H1 (cell line): ENCODE results near the gene KIAA1614. TPM values are rescaled to one million over a fixed set of nuclear protein-coding genes. Genes with fewer than 3 reads are reported as not detected.

Experiments used
- CTCF ChIA-PET: fragments of 300-600 bp; sonication (Branson Sonifier 250); formaldehyde crosslinking; loops from one replicate; lab custom pipeline; 2021; ENCODE audit not compliant: partially characterized antibody; lab: Charles Lee
- POLR2A ChIA-PET: fragments of 300-600 bp; sonication (Branson Sonifier 250); formaldehyde crosslinking; loops from one replicate; lab custom pipeline; 2021; ENCODE audit warnings: inconsistent platforms; ENCODE audit not compliant: partially characterized antibody; lab: Charles Lee
- DNase-seq, 2 experiments: peaks; one replicate each; pipeline versions ENCODE4 v3.0.0 to v3.0.0-alpha.2; 2010 to 2022; ENCODE audit warnings: low spot score in 2 of 2, low read depth in 1 of 2, mixed read lengths in 1 of 2
- FAIRE-seq: peaks from 2 replicates; lab custom pipeline; 2011; peaks lifted over from hg19 to GRCh38; lab: Jason Lieb, UNC
- H2AFZ ChIP-seq: 2 replicates; pipeline ENCODE4 v1.8.1; 2012; ENCODE audit warnings: low read length, inconsistent platforms
- H2AK5ac ChIP-seq: 2 replicates; pipeline ENCODE4 v1.6.1; 2013; ENCODE audit warnings: low read depth, low read length
- H2BK120ac ChIP-seq: replicated peaks from 2 replicates; pipeline ENCODE3; 2013; ENCODE audit warnings: low read depth, low read length, inconsistent platforms
- H2BK12ac ChIP-seq: 2 replicates; pipeline ENCODE4 v1.6.1; 2013; ENCODE audit warnings: low read depth, low read length
- H2BK15ac ChIP-seq: 2 replicates; pipeline ENCODE4 v1.6.1; 2013; ENCODE audit warnings: low read length
- H2BK20ac ChIP-seq: 2 replicates; pipeline ENCODE4 v1.6.1; 2013; ENCODE audit warnings: low read length
- H2BK5ac ChIP-seq: 2 replicates; pipeline ENCODE4 v1.6.1; 2013; ENCODE audit warnings: low read depth, low read length
- H3K14ac ChIP-seq: 2 replicates; pipeline ENCODE4 v1.6.1; 2013; ENCODE audit warnings: inconsistent platforms; ENCODE audit not compliant: insufficient read length
- H3K18ac ChIP-seq: 2 replicates; pipeline ENCODE4 v1.6.1; 2013; ENCODE audit warnings: low read length; ENCODE audit errors: extremely low read depth
- H3K23ac ChIP-seq: 2 replicates; pipeline ENCODE4 v1.6.1; 2013; ENCODE audit warnings: inconsistent platforms; ENCODE audit not compliant: insufficient read length
- H3K23me2 ChIP-seq: 2 replicates; pipeline ENCODE4 v1.6.1; 2013; ENCODE audit warnings: low read depth, low read length
- H3K27ac ChIP-seq: 2 replicates; pipeline ENCODE4 v1.6.1; 2011; ENCODE audit warnings: low read depth, low read length, inconsistent platforms
- H3K27me3 ChIP-seq, 4 experiments: replicated peaks in 1 of 4; 1 replicate in 1 of 4; 2 replicates in 3 of 4; pipeline versions ENCODE4 v1.6.1 to v1.8.1; 2011 to 2013; ENCODE audit warnings: low read length in 3 of 4, mild to moderate bottlenecking in 3 of 4, inconsistent platforms in 2 of 4, mixed read lengths in 2 of 4, moderate library complexity in 1 of 4; ENCODE audit not compliant: control insufficient read depth in 3 of 4, insufficient read depth in 3 of 4; ENCODE audit errors: extremely low read depth in 1 of 4
- H3K36me3 ChIP-seq, 4 experiments: 2 replicates each; pipeline versions ENCODE4 v1.6.1 to v1.8.1; 2011 to 2013; ENCODE audit warnings: mild to moderate bottlenecking in 4 of 4, low read length in 3 of 4, moderate library complexity in 2 of 4, control low read depth in 1 of 4, inconsistent platforms in 1 of 4; ENCODE audit not compliant: insufficient read depth in 4 of 4, control insufficient read depth in 2 of 4
- H3K4ac ChIP-seq: replicated peaks from 2 replicates; pipeline ENCODE3; 2013; ENCODE audit warnings: low read length, low read depth, mixed read lengths, inconsistent platforms; ENCODE audit not compliant: insufficient read length
- H3K4me1 ChIP-seq, 4 experiments: replicated peaks in 1 of 4; 1 replicate in 1 of 4; 2 replicates in 3 of 4; pipeline versions ENCODE4 v1.6.1 to v1.8.1; 2011 to 2013; ENCODE audit warnings: low read length in 3 of 4, inconsistent platforms in 2 of 4, mixed read lengths in 1 of 4; ENCODE audit not compliant: insufficient read depth in 4 of 4, control insufficient read depth in 3 of 4
- H3K4me2 ChIP-seq, 2 experiments: 2 replicates each; pipeline versions ENCODE4 v1.6.1 to v1.8.1; 2011 to 2013; ENCODE audit warnings: low read depth in 2 of 2, low read length in 2 of 2, control low read depth in 1 of 2, inconsistent platforms in 1 of 2, mild to moderate bottlenecking in 1 of 2; ENCODE audit not compliant: insufficient read depth in 1 of 2
- H3K4me3 ChIP-seq, 4 experiments: fragments of 200-600, 300-600 bp in 1 of 4; sonication (generic), shearing (Covaris generic), sonication (Bioruptor Twin) in 1 of 4; 2 replicates each; pipeline versions ENCODE4 v1.5.1 to v1.8.1; 2011 to 2016; ENCODE audit warnings: low read length in 4 of 4, low read depth in 3 of 4, control low read depth in 2 of 4, inconsistent platforms in 2 of 4, mild to moderate bottlenecking in 2 of 4, mixed read lengths in 1 of 4, moderate library complexity in 1 of 4; ENCODE audit not compliant: insufficient read depth in 2 of 4; ENCODE audit errors: extremely low read depth in 1 of 4
- H3K56ac ChIP-seq: replicated peaks from 2 replicates; pipeline ENCODE3; 2013; ENCODE audit warnings: low read depth, mild to moderate bottlenecking, mixed read lengths, low read length, inconsistent platforms; ENCODE audit not compliant: insufficient read length
- H3K79me1 ChIP-seq: 2 replicates; pipeline ENCODE4 v1.6.1; 2013; ENCODE audit warnings: low read depth, low read length, control low read depth
- H3K79me2 ChIP-seq, 2 experiments: 2 replicates each; pipeline versions ENCODE4 v1.6.1 to v1.8.1; 2012 to 2013; ENCODE audit warnings: low read length in 2 of 2, mild to moderate bottlenecking in 2 of 2, inconsistent platforms in 1 of 2; ENCODE audit not compliant: insufficient read depth in 2 of 2, control insufficient read depth in 1 of 2
- H3K9ac ChIP-seq, 4 experiments: replicated peaks in 1 of 4; 1 replicate in 1 of 4; 2 replicates in 3 of 4; pipeline versions ENCODE4 v1.6.1 to v1.8.1; 2011 to 2013; ENCODE audit warnings: low read depth in 3 of 4, low read length in 3 of 4, control low read depth in 2 of 4, mild to moderate bottlenecking in 2 of 4, moderate library complexity in 2 of 4, inconsistent platforms in 1 of 4; ENCODE audit errors: extremely low read depth in 1 of 4
- H3K9me3 ChIP-seq, 2 experiments: 2 replicates each; pipeline versions ENCODE4 v1.6.1 to v1.8.1; 2012 to 2013; ENCODE audit warnings: mild to moderate bottlenecking in 2 of 2, moderate library complexity in 2 of 2, control low read depth in 1 of 2, inconsistent platforms in 1 of 2, low read depth in 1 of 2, low read length in 1 of 2, mixed read lengths in 1 of 2; ENCODE audit not compliant: insufficient read depth in 2 of 2
- H4K20me1 ChIP-seq, 2 experiments: replicated peaks in 1 of 2; 2 replicates each; pipeline versions ENCODE3 to v1.8.1; 2011 to 2013; ENCODE audit warnings: inconsistent platforms in 2 of 2, low read length in 2 of 2, mild to moderate bottlenecking in 1 of 2; ENCODE audit not compliant: insufficient read depth in 2 of 2, control insufficient read depth in 1 of 2
- H4K5ac ChIP-seq: 2 replicates; pipeline ENCODE4 v1.6.1; 2013; ENCODE audit warnings: low read length, low read depth, mixed read lengths, inconsistent platforms; ENCODE audit not compliant: insufficient read length
- H4K8ac ChIP-seq: 2 replicates; pipeline ENCODE4 v1.8.0; 2013; ENCODE audit warnings: mild to moderate bottlenecking, moderate library complexity, low read length, inconsistent platforms; ENCODE audit not compliant: insufficient read depth; ENCODE audit errors: extremely low read depth
- H4K91ac ChIP-seq: replicated peaks from 2 replicates; pipeline ENCODE3; 2013; ENCODE audit warnings: low read length, mixed read lengths, inconsistent platforms; ENCODE audit not compliant: insufficient read length
- JUND ChIP-seq: IDR thresholded peaks from 2 replicates; pipeline ENCODE4 v1.6.1; 2011; ENCODE audit warnings: mild to moderate bottlenecking, improper control_type of control experiment, low read length
- WGBS, 2 experiments: shearing (Covaris generic) in 1 of 2; methylation state at CpG; one replicate each; pipeline versions ENCODE4 v1.1.6 to v1.1.7; 2013 to 2015; ENCODE audit warnings: low lambda C conversion rate in 2 of 2, mixed read lengths in 2 of 2, inconsistent platforms in 1 of 2, low coverage in 1 of 2, missing lambda C conversion rate in 1 of 2; ENCODE audit not compliant: insufficient replicate concordance in 2 of 2, insufficient coverage in 1 of 2, insufficient read length in 1 of 2; ENCODE audit errors: extremely low coverage in 1 of 2, missing lambda C conversion rate in 1 of 2; 5-methylcytosine and 5-hydroxymethylcytosine counted together
- polyA plus RNA-seq, 7 experiments: library from polyadenylated mRNA; depleted of rRNA in 3 of 7; stranded (reverse) in 5 of 7; unstranded in 2 of 7; fragments of >200 nt in 5 of 7; fragments of 200-250 nt in 2 of 7; gene quantifications; 1 replicate in 5 of 7; 2 replicates in 1 of 7; 4 replicates in 1 of 7; pipeline versions ENCODE4 v1.2.1 to v1.2.3, GENCODE V29; 2011 to 2013; ENCODE audit warnings: missing spikeins in 2 of 7, mixed read lengths in 2 of 7
- total RNA-seq: library from RNA; stranded (reverse); fragmentation: NEBNext Ultra II Directional; extraction: Animal tissue kit (Norgen Biotek cat#: 25700); gene quantifications from 2 replicates; pipeline ENCODE4 v1.2.1, GENCODE V29; 2021

The KIAA1614 gene
- total and polyA plus RNA-seq, 2 of the 8 experiments (the other 6 are each of a cell fraction or from before 2014, with no cell fraction given) = 1.3 to 3.1 TPM

DNA sequence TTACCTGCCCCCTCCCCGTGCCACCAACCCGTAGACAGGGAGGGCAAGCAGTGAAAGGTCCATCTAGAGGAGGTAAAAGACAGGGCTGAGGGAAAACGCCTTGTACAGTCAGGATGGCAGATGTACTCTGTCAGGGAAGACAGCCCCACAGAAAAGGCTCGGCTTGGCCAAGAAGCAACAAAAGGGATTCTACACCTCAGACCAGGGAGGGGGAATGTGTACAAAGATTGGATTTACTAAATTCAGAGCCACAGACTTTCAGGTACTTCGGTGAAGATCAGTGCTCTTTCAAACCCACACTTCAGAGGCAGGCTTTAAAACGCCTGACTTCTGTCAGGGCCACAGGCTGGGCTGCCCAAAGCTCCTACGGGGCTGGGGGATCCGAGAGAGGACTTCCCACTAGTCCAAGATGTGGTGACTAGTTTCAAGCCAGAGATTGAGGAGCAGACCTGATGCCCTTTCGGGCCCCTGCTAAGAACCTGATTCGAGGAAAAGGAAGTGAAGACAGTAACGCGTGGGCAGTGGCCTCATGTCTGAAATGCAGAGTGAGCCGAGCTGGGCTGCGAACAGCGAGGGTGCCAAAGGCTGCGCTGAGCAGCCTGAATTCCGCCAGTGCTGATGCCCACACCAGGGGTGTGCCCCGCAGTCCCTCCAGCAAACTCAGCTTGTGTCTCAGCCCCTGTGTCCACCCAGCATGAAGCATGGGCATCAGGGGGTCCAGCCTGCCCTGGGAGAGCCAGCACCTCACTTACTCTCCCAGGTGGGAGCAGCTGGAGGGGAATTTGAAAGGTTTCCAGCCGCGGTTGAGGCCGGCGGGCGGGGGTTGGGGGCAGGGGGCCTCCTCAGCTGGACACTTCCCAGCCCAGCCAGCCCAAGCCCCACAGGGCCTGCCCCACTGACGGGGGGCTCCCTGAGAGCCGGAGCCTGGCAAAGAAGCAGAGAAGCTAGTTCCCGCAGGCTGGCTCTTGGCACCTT lies 36.2 kb downstream of the KIAA1614 start:
- H4K20me1 ChIP-seq = peaks cover 0 to 1% of the 10 kb centered on the region in 2 experiments
- H3K18ac ChIP-seq = no peak overlapping the region; the same call in none of the 2 replicates
- no peak overlapping the region for H3K23ac ChIP-seq
- no peaks in the 10 kb centered on the region for H3K27me3 ChIP-seq
- ChIA-PET POLR2A (interaction anchor here (1.2 to 2.7 kb wide), 3 partner anchors 10 to 37 kb away, joined by 4 to 8 read pairs (median 7); partner anchors contain the start of gene KIAA1614), CTCF (interaction anchor here (0.5 to 4.7 kb wide), 7 partner anchors 13 to 215 kb away, joined by 3 to 20 read pairs (median 6); no protein-coding TSS in a partner anchor)
- H4K8ac ChIP-seq = peak overlapping the region; percentile 57; the same call in 1 of the 2 replicates
- peaks cover 0 to 8% (median 2%) of the 10 kb centered on the region in 4 experiments; a peak in 4 of 7 replicates for H3K4me1 ChIP-seq
- no peaks in the 10 kb centered on the region; a peak in 2 of 8 replicates for H3K36me3 ChIP-seq
- no peak overlapping the region for H2AFZ ChIP-seq
- H2BK20ac ChIP-seq = no peak overlapping the region
- H3K4me3 ChIP-seq = no peak overlapping the region
- no peak overlapping the region for H3K56ac ChIP-seq
- H2BK120ac ChIP-seq = no peak overlapping the region
- H3K9ac ChIP-seq = no peak overlapping the region
- no peak overlapping the region for H4K91ac ChIP-seq
- H3K14ac ChIP-seq = no peak overlapping the region
- WGBS, 2 experiments = 81% methylated on average over 24 of the region's 26 CpGs; no CpG with 5 or more reads in 1 of the 2 experiments
- H2AK5ac ChIP-seq = no peak overlapping the region
- no peak overlapping the region for H4K5ac ChIP-seq
- H3K9me3 ChIP-seq = no peaks in the 10 kb centered on the region
- H3K79me1 ChIP-seq = no peaks in the 10 kb centered on the region
- H3K4me2 ChIP-seq = no peak overlapping the region
- H3K4ac ChIP-seq = peak overlapping the region; percentile 7
- no peak for FAIRE-seq
- H3K23me2 ChIP-seq = no peaks in the 10 kb centered on the region
- no peak for DNase-seq
- H3K27ac ChIP-seq = no peak overlapping the region
- H2BK5ac ChIP-seq = 0 out of 2 replicates have a peak overlapping the region, but pooled peaks have one; percentile 24
- TF ChIP-seq JUND = no peak
- H2BK12ac ChIP-seq = no peak overlapping the region
- no peak overlapping the region for H2BK15ac ChIP-seq
- no peaks in the 10 kb centered on the region for H3K79me2 ChIP-seq
